Measurements from ENCODE around the gene GTPBP4.

DNA sequence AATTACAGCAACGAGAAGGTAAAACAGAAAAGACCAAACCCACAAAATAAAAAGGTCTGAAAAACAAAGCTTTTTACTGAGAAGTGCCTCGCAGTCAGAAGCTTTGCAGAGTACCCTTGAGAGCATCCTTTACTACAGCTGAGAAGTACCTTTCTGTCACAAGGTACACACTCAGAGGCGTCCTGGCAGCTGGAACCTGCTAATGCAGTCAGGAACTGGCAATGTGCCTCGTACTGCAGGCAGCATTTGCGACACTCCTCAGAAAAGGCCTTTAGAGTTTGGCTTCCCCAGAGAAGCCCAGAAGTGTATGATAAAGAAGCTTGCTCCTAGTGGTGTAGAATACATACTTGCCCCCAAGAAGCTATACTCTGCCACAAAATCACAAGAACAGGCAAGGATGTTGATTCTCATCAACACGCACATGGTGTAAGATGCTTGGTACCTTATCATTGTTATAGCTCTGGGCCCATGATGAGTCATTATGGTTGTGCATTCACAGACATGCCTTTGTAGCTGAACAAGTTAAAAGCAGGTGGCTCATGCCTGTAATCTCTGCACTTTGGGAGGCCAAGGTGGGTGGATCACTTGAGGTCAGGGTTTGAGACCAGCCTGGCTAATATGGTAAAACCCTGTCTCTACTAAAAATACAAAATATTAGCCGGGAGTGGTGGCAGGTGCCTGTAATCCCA is 2.0 kb upstream of the GTPBP4 start:
- TF ChIP-seq CTCF (IDR thresholded peaks at IDR 0.05) (no peak), POLR2A (IDR thresholded peaks at IDR 0.05) (no peak)
